SU-DHL-6 (cell line): Measurements from ENCODE around the gene RAD51C.
A peak's percentile ranks its signal among the peaks of the same experiment; 100 is the strongest.

Experiments used
- H2AFZ ChIP-seq: fragments of 200-600 bp; sonication (generic); 2 replicates; pipeline ENCODE4 v1.6.1; 2014; ENCODE audit warnings: low read depth, mild to moderate bottlenecking, moderate library complexity, mixed read lengths, antibody characterized with exemption, low read length; ENCODE audit not compliant: severe bottlenecking
- H3F3A ChIP-seq: fragments of 200-600 bp; shearing (Covaris generic); 2 replicates; pipeline ENCODE4 v1.6.0; 2016; ENCODE audit warnings: antibody characterized with exemption, mild to moderate bottlenecking; ENCODE audit not compliant: insufficient read depth
- H3K27ac ChIP-seq: fragments of 200-600 bp; sonication (generic); 2 replicates; pipeline ENCODE4 v1.5.1; 2016; ENCODE audit warnings: low read depth, mild to moderate bottlenecking, low read length, moderate library complexity, mixed read lengths
- H3K27me3 ChIP-seq: fragments of 200-600 bp; sonication (generic), shearing (Covaris generic); 2 replicates; pipeline ENCODE4 v1.6.0; 2014; ENCODE audit warnings: mild to moderate bottlenecking, low read length
- H3K36me3 ChIP-seq: fragments of 200-600 bp; sonication (generic); 2 replicates; pipeline ENCODE4 v1.6.1; 2014; ENCODE audit warnings: mild to moderate bottlenecking, low read length, mixed read lengths
- H3K4me2 ChIP-seq: fragments of 300-600, 200-600 bp; shearing (Covaris generic), sonication (generic); 2 replicates; pipeline ENCODE4 v1.6.0; 2014; ENCODE audit warnings: low read length, low read depth, mild to moderate bottlenecking; ENCODE audit not compliant: poor library complexity, severe bottlenecking
- H3K4me3 ChIP-seq: fragments of 200-600 bp; sonication (generic); 2 replicates; pipeline ENCODE4 v1.5.1; 2014; ENCODE audit warnings: antibody characterized with exemption, low read length, mild to moderate bottlenecking, mixed read lengths; ENCODE audit not compliant: insufficient read depth, poor library complexity, severe bottlenecking
- H3K79me2 ChIP-seq: fragments of 200-600 bp; sonication (generic); 2 replicates; pipeline ENCODE4 v1.6.1; 2014; ENCODE audit warnings: mild to moderate bottlenecking, low read length, moderate library complexity; ENCODE audit not compliant: insufficient read depth
- H3K9ac ChIP-seq: fragments of 200-600 bp; sonication (generic); 2 replicates; pipeline ENCODE4 v1.7.0; 2014; ENCODE audit warnings: mild to moderate bottlenecking, low read length
- H3K9me2 ChIP-seq: fragments of 200-600 bp; sonication (generic); replicated peaks from 2 replicates; pipeline ENCODE4 v1.6.1; 2014; ENCODE audit warnings: low read length; ENCODE audit not compliant: insufficient read depth
- H3K9me3 ChIP-seq: fragments of 200-600 bp; sonication (generic); 2 replicates; pipeline ENCODE4 v1.6.1; 2014; ENCODE audit warnings: low read length, mixed read lengths; ENCODE audit not compliant: insufficient read depth
- H4K20me1 ChIP-seq: fragments of 200-600 bp; sonication (generic); 2 replicates; pipeline ENCODE4 v1.6.1; 2014; ENCODE audit warnings: low read depth, mild to moderate bottlenecking, antibody characterized with exemption, low read length, moderate library complexity, mixed read lengths
- EZH2phosphoT487 ChIP-seq: fragments of 200-600 bp; sonication (generic), shearing (Covaris generic); conservative IDR thresholded peaks from 2 replicates; pipeline ENCODE4 v1.6.1; 2018; ENCODE audit warnings: mild to moderate bottlenecking, antibody characterized with exemption, low read length, moderate library complexity, mixed read lengths
- TF ChIP-seq, protein P1 (sequence below): fragments of 200-600 bp; sonication (generic); IDR thresholded peaks from one replicate; pipeline ENCODE4 v1.5.1; 2017; ENCODE audit warnings: antibody characterized with exemption, mild to moderate bottlenecking, low read length, moderate library complexity; ENCODE audit not compliant: insufficient read depth, poor library complexity, severe bottlenecking

The RAD51C gene

DNA sequence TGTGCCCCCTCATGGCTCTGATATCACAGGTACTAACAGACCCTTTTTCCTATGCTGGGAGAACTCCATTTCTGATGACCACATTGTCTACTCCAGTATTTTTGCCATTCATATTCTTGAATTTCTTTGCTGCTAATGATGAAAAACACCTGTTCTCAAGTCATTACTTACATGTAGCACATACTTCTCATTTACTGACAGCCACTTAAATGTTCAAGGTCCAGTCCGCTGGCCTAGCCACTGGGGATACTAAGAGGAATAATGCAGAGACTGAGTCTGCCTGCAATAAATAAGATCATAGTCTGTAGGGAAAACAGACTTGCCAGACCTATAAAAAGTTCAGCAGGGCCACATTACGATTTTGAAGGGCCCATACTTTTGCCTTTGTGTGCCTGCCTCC, 28.1 kb upstream of the RAD51C start:
- no peak overlapping the region for H3K4me3 ChIP-seq
- no peaks in the 10 kb centered on the region for H3K27me3 ChIP-seq
- no peak overlapping the region for H2AFZ ChIP-seq
- TF ChIP-seq, protein P1, sequence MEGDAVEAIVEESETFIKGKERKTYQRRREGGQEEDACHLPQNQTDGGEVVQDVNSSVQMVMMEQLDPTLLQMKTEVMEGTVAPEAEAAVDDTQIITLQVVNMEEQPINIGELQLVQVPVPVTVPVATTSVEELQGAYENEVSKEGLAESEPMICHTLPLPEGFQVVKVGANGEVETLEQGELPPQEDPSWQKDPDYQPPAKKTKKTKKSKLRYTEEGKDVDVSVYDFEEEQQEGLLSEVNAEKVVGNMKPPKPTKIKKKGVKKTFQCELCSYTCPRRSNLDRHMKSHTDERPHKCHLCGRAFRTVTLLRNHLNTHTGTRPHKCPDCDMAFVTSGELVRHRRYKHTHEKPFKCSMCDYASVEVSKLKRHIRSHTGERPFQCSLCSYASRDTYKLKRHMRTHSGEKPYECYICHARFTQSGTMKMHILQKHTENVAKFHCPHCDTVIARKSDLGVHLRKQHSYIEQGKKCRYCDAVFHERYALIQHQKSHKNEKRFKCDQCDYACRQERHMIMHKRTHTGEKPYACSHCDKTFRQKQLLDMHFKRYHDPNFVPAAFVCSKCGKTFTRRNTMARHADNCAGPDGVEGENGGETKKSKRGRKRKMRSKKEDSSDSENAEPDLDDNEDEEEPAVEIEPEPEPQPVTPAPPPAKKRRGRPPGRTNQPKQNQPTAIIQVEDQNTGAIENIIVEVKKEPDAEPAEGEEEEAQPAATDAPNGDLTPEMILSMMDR: no peak
- no peak for TF ChIP-seq EZH2phosphoT487
- no peaks in the 10 kb centered on the region for H3K9me3 ChIP-seq
- H3K4me2 ChIP-seq: no peak overlapping the region
- no peak overlapping the region for H3K27ac ChIP-seq
- H4K20me1 ChIP-seq: no peaks in the 10 kb centered on the region
- H3F3A ChIP-seq: 0 out of 2 replicates have a peak, but pooled peaks cover under 1% of the 10 kb centered on the region
- H3K79me2 ChIP-seq: no peaks in the 10 kb centered on the region
- H3K9me2 ChIP-seq: no peaks in the 10 kb centered on the region
- H3K9ac ChIP-seq: no peak overlapping the region
- H3K36me3 ChIP-seq: no peaks in the 10 kb centered on the region

DNA sequence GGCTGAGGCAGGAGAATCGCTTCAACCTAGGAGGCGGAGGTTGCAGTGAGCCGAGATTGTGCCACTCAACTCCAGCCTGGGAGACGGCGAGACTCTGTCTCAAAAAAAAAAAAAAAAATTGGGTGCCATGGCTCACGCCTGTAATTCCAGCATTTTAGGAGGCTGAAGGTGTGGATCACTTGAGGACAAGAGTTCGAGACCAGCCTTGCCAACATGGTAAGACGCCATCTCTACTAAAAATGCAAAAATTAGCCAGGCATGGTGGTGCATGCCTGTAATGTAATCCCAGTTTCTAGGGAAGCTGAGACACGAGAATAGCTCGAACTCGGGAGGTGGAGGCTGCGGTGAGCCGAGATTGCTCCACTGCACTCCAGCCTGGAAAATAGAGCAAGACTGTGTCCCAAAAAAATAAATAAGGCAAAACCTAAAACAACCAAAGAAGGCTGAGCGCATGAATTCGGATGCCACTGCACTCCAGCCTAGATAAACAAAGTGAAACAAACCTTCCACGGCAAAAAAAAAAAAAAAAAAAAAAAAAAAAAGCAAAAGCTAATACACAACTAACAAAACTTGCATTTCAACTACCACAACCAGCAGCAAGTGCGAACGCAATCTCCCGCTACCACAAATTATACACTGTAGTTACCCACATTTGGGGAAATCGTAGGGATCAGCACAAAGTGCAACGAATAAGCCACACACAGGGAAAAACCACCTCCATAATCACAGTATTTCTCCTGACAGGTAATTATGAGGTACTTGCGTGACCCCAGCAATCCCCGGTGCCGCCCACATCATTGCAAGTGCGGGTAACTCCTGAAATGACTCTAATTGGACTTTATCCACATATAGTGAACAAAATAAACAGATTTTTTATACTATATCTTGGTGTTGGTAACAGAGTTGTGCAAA, 26.2 kb upstream of the RAD51C start:
- Histone ChIP-seq H4K20me1 (no peaks in the 10 kb centered on the region), H3K4me3 (no peak overlapping the region), H3K27ac (no peak overlapping the region), H3K9ac (no peak overlapping the region), H3K27me3 (no peaks in the 10 kb centered on the region), H2AFZ (no peak overlapping the region), H3K79me2 (no peaks in the 10 kb centered on the region), H3K4me2 (peak overlapping the region; percentile 17), H3K36me3 (no peaks in the 10 kb centered on the region), H3K9me3 (no peaks in the 10 kb centered on the region), H3F3A (no peaks in the 10 kb centered on the region), H3K9me2 (no peaks in the 10 kb centered on the region)
- TF ChIP-seq, protein P1: no peak
- no peak for TF ChIP-seq EZH2phosphoT487

DNA sequence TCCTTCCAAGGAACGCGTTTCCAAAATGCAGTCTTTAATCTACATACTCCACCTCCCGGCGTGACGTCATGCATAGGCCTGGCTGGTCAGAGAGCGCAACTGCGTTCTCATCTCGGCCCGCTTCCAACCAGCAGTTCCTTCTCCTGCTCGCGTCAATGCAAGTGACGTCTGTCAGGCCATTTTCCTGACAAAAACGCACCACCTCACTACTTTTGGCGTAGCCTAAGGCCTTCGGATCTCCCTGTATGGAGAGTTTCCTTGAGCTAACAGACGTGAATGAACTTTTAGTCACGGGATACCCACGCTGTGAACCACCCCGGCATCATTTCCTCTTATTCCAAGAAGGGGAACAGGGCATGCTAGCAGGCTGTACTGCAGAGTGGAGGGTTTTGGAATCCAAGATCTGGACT, 25.5 kb upstream of the RAD51C start:
- Histone ChIP-seq H3K27me3 (no peaks in the 10 kb centered on the region), H3K9me3 (no peaks in the 10 kb centered on the region), H3F3A (no peaks in the 10 kb centered on the region), H3K79me2 (no peaks in the 10 kb centered on the region), H4K20me1 (no peaks in the 10 kb centered on the region), H3K9me2 (no peaks in the 10 kb centered on the region), H3K4me3 (no peak overlapping the region), H3K4me2 (peak overlapping the region; percentile 17), H3K27ac (no peak overlapping the region), H2AFZ (no peak overlapping the region), H3K36me3 (no peaks in the 10 kb centered on the region), H3K9ac (no peak overlapping the region)
- TF ChIP-seq EZH2phosphoT487: no peak
- TF ChIP-seq, protein P1: no peak
